MM.1S (cell line): ENCODE data around the gene ZSCAN21.

Experiments used
- DNase-seq: peaks from one replicate; pipeline ENCODE4 v3.0.0-alpha.2; 2015
- H2AFZ ChIP-seq: fragments of 300-600 bp; sonication (generic); 2 replicates; pipeline ENCODE4 v1.6.0; 2016; ENCODE audit warnings: antibody characterized with exemption, low read length
- H3F3A ChIP-seq: fragments of 300-600 bp; sonication (generic); 2 replicates; pipeline ENCODE4 v1.6.1; 2016; ENCODE audit warnings: mild to moderate bottlenecking, antibody characterized with exemption, low read length, moderate library complexity, mixed read lengths; ENCODE audit not compliant: insufficient read depth
- H3K27ac ChIP-seq: fragments of 300-600 bp; sonication (generic); 2 replicates; pipeline ENCODE4 v1.5.1; 2016; ENCODE audit warnings: mild to moderate bottlenecking, low read length
- H3K27me3 ChIP-seq: fragments of 300-600 bp; sonication (generic); replicated peaks from 2 replicates; pipeline ENCODE4 v1.6.0; 2016; ENCODE audit warnings: low read length; ENCODE audit not compliant: insufficient read depth
- H3K36me3 ChIP-seq: fragments of 300-600 bp; sonication (generic); replicated peaks from 2 replicates; pipeline ENCODE4 v1.6.1; 2016; ENCODE audit warnings: mild to moderate bottlenecking, low read length, mixed read lengths; ENCODE audit not compliant: insufficient read depth
- H3K4me1 ChIP-seq: fragments of 300-600 bp; sonication (generic); 2 replicates; pipeline ENCODE4 v1.6.1; 2016; ENCODE audit warnings: low read length, mixed read lengths
- H3K4me2 ChIP-seq: fragments of 300-600 bp; sonication (generic); 2 replicates; pipeline ENCODE4 v1.6.0; 2016; ENCODE audit warnings: low read depth, low read length
- H3K4me3 ChIP-seq: fragments of 300-600 bp; sonication (generic); 2 replicates; pipeline ENCODE4 v1.5.1; 2016; ENCODE audit warnings: low read length, mixed read lengths
- H3K79me2 ChIP-seq: fragments of 300-600 bp; sonication (generic); 2 replicates; pipeline ENCODE4 v1.6.1; 2016; ENCODE audit warnings: mixed run types, low read length, mixed read lengths
- H3K9ac ChIP-seq: fragments of 300-600 bp; sonication (generic); 2 replicates; pipeline ENCODE4 v1.6.1; 2016; ENCODE audit warnings: low read length, mixed read lengths
- H3K9me2 ChIP-seq: fragments of 300-600 bp; sonication (generic); replicated peaks from 2 replicates; pipeline ENCODE4 v1.6.1; 2016; ENCODE audit warnings: mild to moderate bottlenecking, low read length, mixed read lengths; ENCODE audit not compliant: insufficient read depth
- H3K9me3 ChIP-seq: fragments of 300-600 bp; sonication (generic); replicated peaks from 2 replicates; pipeline ENCODE4 v1.6.1; 2016; ENCODE audit warnings: mild to moderate bottlenecking, low read length, mixed read lengths; ENCODE audit not compliant: insufficient read depth
- H4K20me1 ChIP-seq: fragments of 300-600 bp; sonication (generic); 2 replicates; pipeline ENCODE4 v1.6.1; 2016; ENCODE audit warnings: mild to moderate bottlenecking, low read length, moderate library complexity, mixed read lengths; ENCODE audit not compliant: insufficient read depth
- EZH2 ChIP-seq: fragments of 300-600 bp; sonication (generic); optimal IDR thresholded peaks from 2 replicates; pipeline ENCODE3; 2017; ENCODE audit warnings: low read depth, mild to moderate bottlenecking, antibody characterized with exemption, low read length, mixed read lengths
- EZH2phosphoT487 ChIP-seq: fragments of 300-600 bp; sonication (generic); IDR thresholded peaks from 2 replicates; pipeline ENCODE4 v1.6.1; 2018; ENCODE audit warnings: antibody characterized with exemption, low read length
- TF ChIP-seq, protein P1 (sequence below): fragments of 300-600 bp; sonication (generic); IDR thresholded peaks from 2 replicates; pipeline ENCODE4 v1.5.1; 2016; ENCODE audit warnings: antibody characterized with exemption, low read length, mixed read lengths

The ZSCAN21 gene

DNA sequence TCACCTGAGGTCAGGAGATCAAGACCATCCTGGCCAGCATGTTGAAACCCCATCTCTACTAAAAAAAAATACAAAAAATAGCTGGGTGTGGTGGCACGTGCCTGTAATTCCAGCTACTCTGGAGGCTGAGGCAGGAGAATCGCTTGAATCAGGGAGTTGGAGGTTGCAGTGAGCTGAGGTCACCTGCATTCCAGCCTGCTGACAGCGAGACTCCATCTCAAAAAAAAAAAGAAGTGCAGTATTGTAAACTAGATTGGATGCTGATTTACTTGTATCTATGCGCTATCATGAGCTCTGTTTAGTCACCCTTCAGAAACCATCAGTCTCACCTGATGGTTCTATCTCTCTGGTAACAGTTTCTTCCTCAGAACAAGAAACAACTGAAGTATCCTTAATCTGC lies 13.8 kb downstream of the ZSCAN21 start:
- no peak for TF ChIP-seq EZH2
- TF ChIP-seq, protein P1, sequence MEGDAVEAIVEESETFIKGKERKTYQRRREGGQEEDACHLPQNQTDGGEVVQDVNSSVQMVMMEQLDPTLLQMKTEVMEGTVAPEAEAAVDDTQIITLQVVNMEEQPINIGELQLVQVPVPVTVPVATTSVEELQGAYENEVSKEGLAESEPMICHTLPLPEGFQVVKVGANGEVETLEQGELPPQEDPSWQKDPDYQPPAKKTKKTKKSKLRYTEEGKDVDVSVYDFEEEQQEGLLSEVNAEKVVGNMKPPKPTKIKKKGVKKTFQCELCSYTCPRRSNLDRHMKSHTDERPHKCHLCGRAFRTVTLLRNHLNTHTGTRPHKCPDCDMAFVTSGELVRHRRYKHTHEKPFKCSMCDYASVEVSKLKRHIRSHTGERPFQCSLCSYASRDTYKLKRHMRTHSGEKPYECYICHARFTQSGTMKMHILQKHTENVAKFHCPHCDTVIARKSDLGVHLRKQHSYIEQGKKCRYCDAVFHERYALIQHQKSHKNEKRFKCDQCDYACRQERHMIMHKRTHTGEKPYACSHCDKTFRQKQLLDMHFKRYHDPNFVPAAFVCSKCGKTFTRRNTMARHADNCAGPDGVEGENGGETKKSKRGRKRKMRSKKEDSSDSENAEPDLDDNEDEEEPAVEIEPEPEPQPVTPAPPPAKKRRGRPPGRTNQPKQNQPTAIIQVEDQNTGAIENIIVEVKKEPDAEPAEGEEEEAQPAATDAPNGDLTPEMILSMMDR, result no peak
- no peak for TF ChIP-seq EZH2phosphoT487
- H3F3A ChIP-seq, result no peaks in the 10 kb centered on the region
- no peak overlapping the region for H3K27ac ChIP-seq
- no peak overlapping the region for H3K9ac ChIP-seq
- no peak overlapping the region for H3K4me3 ChIP-seq
- H3K9me3 ChIP-seq, result no peaks in the 10 kb centered on the region
- H2AFZ ChIP-seq, result no peak overlapping the region
- no peak overlapping the region for H3K4me2 ChIP-seq
- no peaks in the 10 kb centered on the region for H3K27me3 ChIP-seq
- H3K9me2 ChIP-seq, result no peaks in the 10 kb centered on the region
- H4K20me1 ChIP-seq, result no peaks in the 10 kb centered on the region
- H3K79me2 ChIP-seq, result no peaks in the 10 kb centered on the region
- H3K36me3 ChIP-seq, result no peaks in the 10 kb centered on the region
- no peak for DNase-seq
- H3K4me1 ChIP-seq, result no peaks in the 10 kb centered on the region

DNA sequence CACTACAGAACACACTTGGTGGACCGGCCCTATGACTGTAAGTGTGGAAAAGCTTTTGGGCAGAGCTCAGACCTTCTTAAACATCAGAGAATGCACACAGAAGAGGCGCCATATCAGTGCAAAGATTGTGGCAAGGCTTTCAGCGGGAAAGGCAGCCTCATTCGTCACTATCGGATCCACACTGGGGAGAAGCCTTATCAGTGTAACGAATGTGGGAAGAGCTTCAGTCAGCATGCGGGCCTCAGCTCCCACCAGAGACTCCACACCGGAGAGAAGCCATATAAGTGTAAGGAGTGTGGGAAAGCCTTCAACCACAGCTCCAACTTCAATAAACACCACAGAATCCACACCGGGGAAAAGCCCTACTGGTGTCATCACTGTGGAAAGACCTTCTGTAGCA lies 14.6 kb downstream of the ZSCAN21 start:
- Histone ChIP-seq H3K9me2 (no peaks in the 10 kb centered on the region), H3K9ac (no peak overlapping the region), H3K27ac (no peak overlapping the region), H3K27me3 (no peaks in the 10 kb centered on the region), H3F3A (no peaks in the 10 kb centered on the region), H3K4me1 (no peaks in the 10 kb centered on the region), H4K20me1 (no peaks in the 10 kb centered on the region), H3K9me3 (no peaks in the 10 kb centered on the region), H2AFZ (no peak overlapping the region), H3K4me2 (no peak overlapping the region), H3K36me3 (no peaks in the 10 kb centered on the region), H3K4me3 (no peak overlapping the region), H3K79me2 (no peaks in the 10 kb centered on the region)
- TF ChIP-seq, protein P1, result no peak
- TF ChIP-seq EZH2phosphoT487, result no peak
- TF ChIP-seq EZH2, result no peak
- DNase-seq, result no peak

DNA sequence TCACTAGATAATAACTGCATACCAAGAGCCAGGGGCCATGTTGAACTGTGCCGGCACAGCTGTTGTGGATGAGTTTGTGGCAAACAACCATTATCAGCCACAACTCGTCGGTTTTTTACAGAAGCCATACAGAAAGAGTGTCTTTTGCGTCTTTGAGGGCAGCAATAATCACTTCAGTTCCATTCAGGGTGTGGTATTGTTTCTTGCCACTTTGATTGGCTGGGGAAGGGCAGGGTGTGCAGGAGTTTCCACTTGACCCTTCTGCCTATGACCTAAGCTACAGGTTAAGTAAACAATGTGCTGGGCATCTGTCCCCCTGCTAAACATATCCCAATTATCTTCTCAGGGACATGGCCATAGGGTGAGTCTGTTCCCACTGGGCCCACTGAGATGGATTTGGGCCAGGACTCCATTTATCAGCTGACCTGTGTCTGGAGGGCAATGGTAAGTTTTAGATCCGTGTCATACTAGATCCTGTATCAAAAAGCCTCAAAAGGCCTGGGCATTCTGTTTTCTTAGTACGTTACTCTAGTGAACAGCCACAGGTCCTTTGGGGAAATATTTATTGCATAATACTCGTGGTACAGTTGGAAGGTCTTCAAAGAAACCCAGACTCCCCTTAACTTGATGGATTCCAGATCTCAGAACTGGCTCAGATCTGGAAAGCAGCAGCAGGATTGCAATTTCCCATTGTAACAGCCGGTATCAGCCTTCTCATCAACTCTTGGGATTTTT lies 16.0 kb downstream of the ZSCAN21 start:
- DNase-seq, result no peak
- no peaks in the 10 kb centered on the region for H3F3A ChIP-seq
- no peaks in the 10 kb centered on the region for H3K9me2 ChIP-seq
- H3K27me3 ChIP-seq, result no peaks in the 10 kb centered on the region
- no peak overlapping the region for H3K4me2 ChIP-seq
- no peaks in the 10 kb centered on the region for H4K20me1 ChIP-seq
- H3K9me3 ChIP-seq, result no peaks in the 10 kb centered on the region; the same call in 1 of the 2 replicates
- H3K79me2 ChIP-seq, result no peaks in the 10 kb centered on the region
- peaks cover 4% of the 10 kb centered on the region for H3K36me3 ChIP-seq
- H3K4me3 ChIP-seq, result no peak overlapping the region
- no peak overlapping the region for H3K27ac ChIP-seq
- no peaks in the 10 kb centered on the region for H3K4me1 ChIP-seq
- TF ChIP-seq, protein P1, result no peak
- TF ChIP-seq EZH2 (no peak), EZH2phosphoT487 (no peak)
- no peak overlapping the region for H3K9ac ChIP-seq
- no peak overlapping the region for H2AFZ ChIP-seq
